ENCODE data around the gene CDPF1. TPM values are rescaled to one million over a fixed set of nuclear protein-coding genes. Genes with fewer than 3 reads are reported as not detected.

The CDPF1 gene
- total and polyA plus RNA-seq, 2 of the 13 experiments (the other 11 are each of a cell fraction or from before 2014, with no cell fraction given): 5.2 to 8.1 TPM

GRCh38 chr22:46250783-46251125 is 661 bp upstream of the CDPF1 start:
- 2% methylated on average over 9 of the region's 25 CpGs for WGBS (ENCODE audit: low lambda C conversion rate)
- ATAC-seq: peak; percentile 39
- H2AFZ ChIP-seq (ENCODE audit: low read length): no peak overlapping the region
- CTCF ChIA-PET (ENCODE audit: low intra/inter-chr PET ratio, low total read pairs): no interaction called here
- peak overlapping the region; percentile 83 for H3K4me2 ChIP-seq (ENCODE audit: low read depth, low read length)
- H3K4me3 ChIP-seq (replicated peaks in 1 of 3; ENCODE audit: insufficient read depth in 1 of 3, low read depth in 2 of 3, low read length in 3 of 3): peak overlapping the region; percentile 70 to 95 (median 89)
- FAIRE-seq: no peak
- H3K9ac ChIP-seq (ENCODE audit: insufficient read depth, low read depth, low read length): peak overlapping the region; percentile 88
- H4K20me1 ChIP-seq (ENCODE audit: insufficient read depth, low read length): no peaks in the 10 kb centered on the region
- peaks cover 50% of the 10 kb centered on the region for H3K4me1 ChIP-seq (ENCODE audit: insufficient read depth, low read length)
- H3K36me3 ChIP-seq (replicated peaks in 1 of 2; ENCODE audit: control insufficient read depth in 1 of 2, insufficient read depth in 2 of 2, low read length in 2 of 2): 0 out of 5 replicates have a peak, but pooled peaks cover 0 to 2% of the 10 kb centered on the region in 2 experiments
- in situ Hi-C loops (cut with HindIII; ENCODE audit: extremely low pct_ligation_motif_present, low pct_unique_long_range_greater_than_20kb) (no loop called here), intact Hi-C loops (cut with micrococcal nuclease; ENCODE audit: unreplicated experiment) (loop anchor here (2.0 kb wide), 1 partner anchor 16 kb away; no protein-coding TSS in a partner anchor)
- DNase-seq (ENCODE audit: low spot score): no peak
- BruUV-seq (replicated peaks): no TSS peak
- POLR2A ChIA-PET: interaction anchor here (0.9 to 7.2 kb wide), 12 partner anchors 9 to 254 kb away, joined by 3 to 83 read pairs (median 4); partner anchors contain the start of genes GTSE1, TRMU and TTC38
- no peaks in the 10 kb centered on the region for H3K27me3 ChIP-seq (ENCODE audit: control insufficient read depth in 1 of 2, insufficient read depth in 2 of 2, low read length in 2 of 2)
- H3K27ac ChIP-seq (ENCODE audit: extremely low read length, insufficient read depth, low read length): peak overlapping the region; percentile 85
- H3K79me2 ChIP-seq (ENCODE audit: insufficient read depth, low read length): peaks cover 4% of the 10 kb centered on the region
- H3K9me3 ChIP-seq (ENCODE audit: low read length): no peaks in the 10 kb centered on the region
- TF ChIP-seq, protein P1, sequence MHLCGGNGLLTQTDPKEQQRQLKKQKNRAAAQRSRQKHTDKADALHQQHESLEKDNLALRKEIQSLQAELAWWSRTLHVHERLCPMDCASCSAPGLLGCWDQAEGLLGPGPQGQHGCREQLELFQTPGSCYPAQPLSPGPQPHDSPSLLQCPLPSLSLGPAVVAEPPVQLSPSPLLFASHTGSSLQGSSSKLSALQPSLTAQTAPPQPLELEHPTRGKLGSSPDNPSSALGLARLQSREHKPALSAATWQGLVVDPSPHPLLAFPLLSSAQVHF (CRISPR knock-in tag; IDR thresholded peaks at IDR 0.05): no peak
- TF ChIP-seq SP2 (CRISPR knock-in tag; IDR thresholded peaks at IDR 0.05) (no peak), ZNF329 (CRISPR knock-in tag; IDR thresholded peaks at IDR 0.05; ENCODE audit: low read depth) (no peak), IRF9 (CRISPR knock-in tag; IDR thresholded peaks at IDR 0.05; ENCODE audit: borderline replicate concordance) (no peak), ZSCAN5A (CRISPR knock-in tag; IDR thresholded peaks at IDR 0.05; ENCODE audit: borderline replicate concordance) (no peak), HNRNPL (IDR thresholded peaks at IDR 0.05; ENCODE audit: low read depth, low read length) (0 out of 2 replicates have a peak, but pooled peaks have one; percentile 21), DMTF1 (CRISPR knock-in tag; IDR thresholded peaks at IDR 0.05) (no peak), ZNF747 (CRISPR knock-in tag; IDR thresholded peaks at IDR 0.05; ENCODE audit: borderline replicate concordance) (no peak), FOXA1 (IDR thresholded peaks at IDR 0.05) (no peak), FOXA1 (CRISPR knock-in tag; IDR thresholded peaks at IDR 0.05) (no peak), MTA1 (CRISPR knock-in tag; IDR thresholded peaks at IDR 0.05; ENCODE audit: borderline replicate concordance) (peak; percentile 72; the same call in 1 of the 2 replicates), EHMT2 (IDR thresholded peaks at IDR 0.05; ENCODE audit: borderline replicate concordance, low read depth, low read length) (no peak)
- TF ChIP-seq, protein P2, sequence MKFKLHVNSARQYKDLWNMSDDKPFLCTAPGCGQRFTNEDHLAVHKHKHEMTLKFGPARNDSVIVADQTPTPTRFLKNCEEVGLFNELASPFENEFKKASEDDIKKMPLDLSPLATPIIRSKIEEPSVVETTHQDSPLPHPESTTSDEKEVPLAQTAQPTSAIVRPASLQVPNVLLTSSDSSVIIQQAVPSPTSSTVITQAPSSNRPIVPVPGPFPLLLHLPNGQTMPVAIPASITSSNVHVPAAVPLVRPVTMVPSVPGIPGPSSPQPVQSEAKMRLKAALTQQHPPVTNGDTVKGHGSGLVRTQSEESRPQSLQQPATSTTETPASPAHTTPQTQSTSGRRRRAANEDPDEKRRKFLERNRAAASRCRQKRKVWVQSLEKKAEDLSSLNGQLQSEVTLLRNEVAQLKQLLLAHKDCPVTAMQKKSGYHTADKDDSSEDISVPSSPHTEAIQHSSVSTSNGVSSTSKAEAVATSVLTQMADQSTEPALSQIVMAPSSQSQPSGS (CRISPR knock-in tag; IDR thresholded peaks at IDR 0.05): no peak
- TF ChIP-seq, protein P3, sequence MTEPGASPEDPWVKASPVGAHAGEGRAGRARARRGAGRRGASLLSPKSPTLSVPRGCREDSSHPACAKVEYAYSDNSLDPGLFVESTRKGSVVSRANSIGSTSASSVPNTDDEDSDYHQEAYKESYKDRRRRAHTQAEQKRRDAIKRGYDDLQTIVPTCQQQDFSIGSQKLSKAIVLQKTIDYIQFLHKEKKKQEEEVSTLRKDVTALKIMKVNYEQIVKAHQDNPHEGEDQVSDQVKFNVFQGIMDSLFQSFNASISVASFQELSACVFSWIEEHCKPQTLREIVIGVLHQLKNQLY (CRISPR knock-in tag; IDR thresholded peaks at IDR 0.05): 0 out of 2 replicates have a peak, but pooled peaks have one; percentile 18

Data from HepG2 (cell line).